Measurements from ENCODE around the gene EGFR. TPM values are rescaled to one million over a fixed set of nuclear protein-coding genes. Genes with fewer than 3 reads are reported as not detected.

Gene EGFR
- total RNA-seq, 5 donors from 2014 or later (not counting 1 experiment from before 2014, with no cell fraction given), result 0.16 to 0.79 (median 0.35) TPM; not detected in 2

DNA sequence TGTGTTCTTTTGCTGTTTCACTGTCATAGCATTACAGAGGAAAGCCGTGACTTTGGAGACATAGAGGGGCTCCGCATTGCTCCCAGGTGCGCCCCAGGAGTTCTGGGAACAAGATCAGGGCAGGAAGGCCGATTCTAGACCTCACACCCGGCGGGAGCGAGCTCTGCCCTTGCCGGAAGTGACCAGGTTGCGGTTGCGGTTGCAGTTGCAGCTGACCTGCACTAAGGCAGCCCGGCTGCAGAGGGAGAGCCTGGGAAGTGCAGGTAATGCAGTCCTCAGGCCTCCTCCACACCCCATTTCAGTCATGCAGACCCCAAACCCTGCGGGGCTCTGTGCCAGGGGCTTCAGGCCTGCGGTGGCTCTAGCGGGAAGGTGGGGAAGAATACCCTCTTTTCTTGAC lies 216.3 kb downstream of the EGFR start:
- POLR2A ChIA-PET, result no interaction called here
- H3K4me1 Mint-ChIP-seq, result no peaks in the 10 kb centered on the region

GRCh38 chr7:55235801-55236200 lies 217.0 kb downstream of the EGFR start:
- Histone ChIP-seq H3K36me3 (ENCODE audit: control insufficient read depth in 2 of 2, extremely low read depth in 1 of 2, insufficient read depth in 1 of 2, low read length in 1 of 2) (no peaks in the 10 kb centered on the region), H3K4me1 (ENCODE audit: control insufficient read depth in 1 of 2, extremely low read depth in 1 of 2, insufficient read depth in 2 of 2, low read length in 2 of 2) (no peaks in the 10 kb centered on the region), H3K9me3 (no peaks in the 10 kb centered on the region), H3K27ac (ENCODE audit: low read length) (no peak overlapping the region), H3K27me3 (replicated peaks in 1 of 2; ENCODE audit: control insufficient read depth in 2 of 2, extremely low read depth in 1 of 2, insufficient read depth in 2 of 2, low read length in 1 of 2) (peaks cover 2 to 54% of the 10 kb centered on the region in 2 experiments), H3K4me3 (ENCODE audit: control insufficient read depth in 1 of 2, extremely low read depth in 1 of 2, low read length in 1 of 2) (no peak overlapping the region)
- Mint-ChIP-seq H3K27me3 (peaks cover 19 to 34% of the 10 kb centered on the region in 2 donors), H3K4me1 (no peaks in the 10 kb centered on the region), H3K9me3 (peaks cover 0 to under 1% (median 0%) of the 10 kb centered on the region in 3 donors), H3K27ac (no peak overlapping the region), H3K36me3 (no peaks in the 10 kb centered on the region), H3K4me3 (no peak overlapping the region)
- ChIA-PET POLR2A (no interaction called here), CTCF (no interaction called here)
- WGBS (ENCODE audit: insufficient coverage), result 70% methylated on average over 2 of the region's 6 CpGs
- ATAC-seq (replicated peaks in 1 of 4), result no peak
- DNase-seq, result no peak

More for the DNA sequence above, 216.3 kb downstream of the EGFR start:
- 75% methylated on average over 12 of the region's 14 CpGs for WGBS (ENCODE audit: insufficient coverage)
- Histone ChIP-seq H3K4me1 (ENCODE audit: control insufficient read depth in 1 of 2, extremely low read depth in 1 of 2, insufficient read depth in 2 of 2, low read length in 2 of 2) (no peaks in the 10 kb centered on the region), H3K27me3 (replicated peaks in 1 of 2; ENCODE audit: control insufficient read depth in 2 of 2, extremely low read depth in 1 of 2, insufficient read depth in 2 of 2, low read length in 1 of 2) (peaks cover 2 to 54% of the 10 kb centered on the region in 2 experiments), H3K27ac (ENCODE audit: low read length) (no peak overlapping the region), H3K36me3 (ENCODE audit: control insufficient read depth in 2 of 2, extremely low read depth in 1 of 2, insufficient read depth in 1 of 2, low read length in 1 of 2) (no peaks in the 10 kb centered on the region), H3K4me3 (ENCODE audit: control insufficient read depth in 1 of 2, extremely low read depth in 1 of 2, low read length in 1 of 2) (no peak overlapping the region), H3K9me3 (no peaks in the 10 kb centered on the region)
- Mint-ChIP-seq H3K9me3 (peaks cover 0 to 8% (median 7%) of the 10 kb centered on the region in 3 donors), H3K4me3 (no peak overlapping the region), H3K27me3 (peaks cover 19 to 33% of the 10 kb centered on the region in 2 donors), H3K27ac (no peak overlapping the region), H3K36me3 (no peaks in the 10 kb centered on the region)
- ATAC-seq (replicated peaks in 1 of 4), result no peak
- CTCF ChIA-PET, result no interaction called here
- DNase-seq, result no peak

- Histone ChIP-seq H3K9me3 (no peaks in the 10 kb centered on the region), H3K36me3 (ENCODE audit: control insufficient read depth in 2 of 2, extremely low read depth in 1 of 2, insufficient read depth in 1 of 2, low read length in 1 of 2) (no peaks in the 10 kb centered on the region), H3K4me1 (ENCODE audit: control insufficient read depth in 1 of 2, extremely low read depth in 1 of 2, insufficient read depth in 2 of 2, low read length in 2 of 2) (no peaks in the 10 kb centered on the region), H3K27me3 (replicated peaks in 1 of 2; ENCODE audit: control insufficient read depth in 2 of 2, extremely low read depth in 1 of 2, insufficient read depth in 2 of 2, low read length in 1 of 2) (peaks cover 2 to 50% of the 10 kb centered on the region in 2 experiments), H3K4me3 (ENCODE audit: control insufficient read depth in 1 of 2, extremely low read depth in 1 of 2, low read length in 1 of 2) (no peak overlapping the region), H3K27ac (ENCODE audit: low read length) (no peak overlapping the region)
- peaks cover 19 to 29% of the 10 kb centered on the region in 2 donors for H3K27me3 Mint-ChIP-seq
- POLR2A ChIA-PET, result no interaction called here
- DNase-seq (no peak), ATAC-seq (replicated peaks in 1 of 4) (no peak)
- H3K36me3 Mint-ChIP-seq, result no peaks in the 10 kb centered on the region
- H3K27ac Mint-ChIP-seq, result no peak overlapping the region
- no peak overlapping the region for H3K4me3 Mint-ChIP-seq
- WGBS (ENCODE audit: insufficient coverage), result 79% methylated on average over 5 of the region's 8 CpGs
- no peaks in the 10 kb centered on the region for H3K4me1 Mint-ChIP-seq
- CTCF ChIA-PET, result no interaction called here
- no peaks in the 10 kb centered on the region for H3K9me3 Mint-ChIP-seq
Measured at GRCh38 chr7:55236476-55236875, 217.7 kb downstream of the EGFR start.

DNA sequence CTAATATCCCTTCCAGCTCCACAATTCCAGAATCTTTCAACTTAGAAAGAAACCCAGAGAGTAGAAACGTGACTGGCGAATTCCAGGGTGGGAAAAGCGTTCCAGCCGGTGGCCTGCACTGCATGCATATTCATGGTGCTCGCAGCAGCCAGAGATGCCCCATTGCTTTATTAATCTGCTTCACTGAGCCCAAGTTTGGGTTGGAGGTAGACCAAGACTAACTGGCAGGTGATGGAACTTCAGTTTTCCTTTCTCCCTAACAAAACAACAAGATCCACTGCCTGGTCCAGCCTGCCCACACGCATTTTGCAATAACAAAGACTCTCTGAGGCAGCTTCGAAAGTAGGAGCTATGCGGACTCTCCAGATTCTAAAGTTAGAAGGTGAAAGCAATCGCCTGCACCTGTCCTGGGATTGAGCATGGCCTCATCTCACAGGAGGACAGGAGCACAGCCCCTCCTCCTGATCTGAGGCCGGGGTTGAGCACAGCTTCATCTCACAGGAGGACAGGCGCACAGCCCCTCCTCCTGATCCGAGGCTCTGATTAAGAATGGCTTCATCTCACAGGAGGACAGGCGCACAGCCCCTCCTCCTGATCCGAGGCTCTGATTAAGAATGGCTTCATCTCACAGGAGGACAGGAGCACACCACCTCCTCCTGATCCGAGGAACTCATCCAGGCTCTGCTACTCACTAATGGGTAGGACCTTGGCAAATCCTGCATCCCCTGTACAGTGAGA lies 218.5 kb downstream of the EGFR start:
- Histone ChIP-seq H3K9me3 (no peaks in the 10 kb centered on the region), H3K4me1 (ENCODE audit: control insufficient read depth in 1 of 2, extremely low read depth in 1 of 2, insufficient read depth in 2 of 2, low read length in 2 of 2) (no peaks in the 10 kb centered on the region), H3K27me3 (replicated peaks in 1 of 2; ENCODE audit: control insufficient read depth in 2 of 2, extremely low read depth in 1 of 2, insufficient read depth in 2 of 2, low read length in 1 of 2) (peaks cover 2 to 42% of the 10 kb centered on the region in 2 experiments), H3K4me3 (ENCODE audit: control insufficient read depth in 1 of 2, extremely low read depth in 1 of 2, low read length in 1 of 2) (no peak overlapping the region), H3K36me3 (ENCODE audit: control insufficient read depth in 2 of 2, extremely low read depth in 1 of 2, insufficient read depth in 1 of 2, low read length in 1 of 2) (no peaks in the 10 kb centered on the region), H3K27ac (ENCODE audit: low read length) (no peak overlapping the region)
- no peak for ATAC-seq (replicated peaks in 1 of 4)
- CTCF ChIA-PET, result interaction anchor here in 1 of 2 donors (0.5 kb wide), 1 partner anchor 43 kb away, joined by 6 read pairs; no protein-coding TSS in a partner anchor
- Mint-ChIP-seq H3K4me1 (no peaks in the 10 kb centered on the region), H3K4me3 (no peak overlapping the region), H3K27ac (no peak overlapping the region), H3K36me3 (no peaks in the 10 kb centered on the region), H3K27me3 (peaks cover 19 to 27% of the 10 kb centered on the region in 2 donors), H3K9me3 (no peaks in the 10 kb centered on the region)
- no peak for DNase-seq
- POLR2A ChIA-PET, result no interaction called here
- WGBS (ENCODE audit: insufficient coverage), result 73% methylated on average over 10 of the region's 15 CpGs

- Mint-ChIP-seq H3K27ac (no peak overlapping the region), H3K4me1 (no peaks in the 10 kb centered on the region), H3K9me3 (no peaks in the 10 kb centered on the region), H3K27me3 (peaks cover 16 to 21% of the 10 kb centered on the region in 2 donors), H3K4me3 (no peak overlapping the region), H3K36me3 (no peaks in the 10 kb centered on the region)
- no peak overlapping the region for H3K27ac ChIP-seq (ENCODE audit: low read length)
- POLR2A ChIA-PET, result no interaction called here
- ATAC-seq (replicated peaks in 1 of 4) (no peak), DNase-seq (no peak)
- WGBS (ENCODE audit: insufficient coverage), result 67% methylated on average over 3 of the region's 3 CpGs
- no peak overlapping the region for H3K4me3 ChIP-seq (ENCODE audit: control insufficient read depth in 1 of 2, extremely low read depth in 1 of 2, low read length in 1 of 2)
- no peaks in the 10 kb centered on the region for H3K36me3 ChIP-seq (ENCODE audit: control insufficient read depth in 2 of 2, extremely low read depth in 1 of 2, insufficient read depth in 1 of 2, low read length in 1 of 2)
- no peaks in the 10 kb centered on the region for H3K9me3 ChIP-seq
- CTCF ChIA-PET, result no interaction called here
- peaks cover 2 to 26% of the 10 kb centered on the region in 2 experiments for H3K27me3 ChIP-seq (replicated peaks in 1 of 2; ENCODE audit: control insufficient read depth in 2 of 2, extremely low read depth in 1 of 2, insufficient read depth in 2 of 2, low read length in 1 of 2)
- H3K4me1 ChIP-seq (ENCODE audit: control insufficient read depth in 1 of 2, extremely low read depth in 1 of 2, insufficient read depth in 2 of 2, low read length in 2 of 2), result no peaks in the 10 kb centered on the region
Measured at GRCh38 chr7:55239406-55239805, 220.6 kb downstream of the EGFR start.

DNA sequence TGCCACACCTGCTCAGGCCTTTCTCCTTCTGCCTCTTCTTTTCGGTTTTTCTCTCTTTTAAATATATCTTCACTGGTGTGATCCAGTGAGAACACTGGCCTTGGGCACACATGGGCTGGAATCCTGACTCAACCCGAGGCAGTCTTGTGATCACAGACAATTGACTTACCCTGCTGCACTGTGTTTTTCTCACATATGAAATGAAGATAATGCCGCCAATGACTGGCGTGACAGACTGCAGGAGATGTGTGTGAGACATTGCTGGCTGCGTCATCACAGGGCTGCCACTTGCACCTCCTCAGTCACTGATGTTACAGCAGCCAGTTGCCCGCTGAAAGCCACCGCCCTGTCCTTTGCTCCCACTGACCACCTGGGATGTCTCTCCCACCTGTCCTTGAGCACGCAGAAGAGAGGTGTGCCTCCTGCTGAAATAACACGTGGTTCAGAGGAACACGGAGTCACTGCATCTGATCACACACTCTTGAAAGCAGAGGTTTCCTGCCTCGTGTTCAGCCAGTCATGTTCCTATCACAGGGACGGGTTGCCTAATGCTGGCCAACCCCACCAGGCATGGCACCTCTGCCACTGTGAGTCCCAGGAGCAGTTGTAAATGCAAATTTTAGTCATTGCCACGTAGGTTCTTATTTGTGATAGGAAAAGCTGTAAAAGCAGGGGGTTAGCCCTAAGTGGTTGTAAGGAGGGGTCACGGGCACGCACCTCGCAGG lies 221.8 kb downstream of the EGFR start:
- Mint-ChIP-seq H3K4me3 (no peak overlapping the region), H3K27ac (no peak overlapping the region), H3K4me1 (no peaks in the 10 kb centered on the region), H3K9me3 (no peaks in the 10 kb centered on the region), H3K36me3 (no peaks in the 10 kb centered on the region), H3K27me3 (peaks cover 15 to 18% of the 10 kb centered on the region in 2 donors)
- H3K4me3 ChIP-seq (ENCODE audit: control insufficient read depth in 1 of 2, extremely low read depth in 1 of 2, low read length in 1 of 2), result no peak overlapping the region
- WGBS (ENCODE audit: insufficient coverage), result 65% methylated on average over 13 of the region's 16 CpGs
- no peak overlapping the region for H3K27ac ChIP-seq (ENCODE audit: low read length)
- no peaks in the 10 kb centered on the region for H3K4me1 ChIP-seq (ENCODE audit: control insufficient read depth in 1 of 2, extremely low read depth in 1 of 2, insufficient read depth in 2 of 2, low read length in 2 of 2)
- no peaks in the 10 kb centered on the region for H3K9me3 ChIP-seq
- H3K36me3 ChIP-seq (ENCODE audit: control insufficient read depth in 2 of 2, extremely low read depth in 1 of 2, insufficient read depth in 1 of 2, low read length in 1 of 2), result no peaks in the 10 kb centered on the region
- POLR2A ChIA-PET, result no interaction called here
- H3K27me3 ChIP-seq (replicated peaks in 1 of 2; ENCODE audit: control insufficient read depth in 2 of 2, extremely low read depth in 1 of 2, insufficient read depth in 2 of 2, low read length in 1 of 2), result peaks cover 2 to 21% of the 10 kb centered on the region in 2 experiments
- CTCF ChIA-PET, result no interaction called here
- no peak for ATAC-seq (replicated peaks in 1 of 4)
- DNase-seq, result peak in 1 of 35 experiments; percentile 22

All from T-cell (primary cell).